Ishikawa (cell line): Measurements from ENCODE around the gene RAI14.

Experiments
- CEBPB ChIP-seq: IDR thresholded peaks from 2 replicates; pipeline ENCODE4 v1.6.1; 2012
- CREB1 ChIP-seq: IDR thresholded peaks from 2 replicates; pipeline ENCODE4 v1.6.1; 2012; ENCODE audit warnings: low read depth
- EGR1 ChIP-seq: IDR thresholded peaks from 2 replicates; pipeline ENCODE4 v1.6.1; 2012
- EP300 ChIP-seq: IDR thresholded peaks from 2 replicates; pipeline ENCODE4 v1.6.1; 2012; ENCODE audit warnings: borderline replicate concordance
- FOXM1 ChIP-seq: IDR thresholded peaks from 2 replicates; pipeline ENCODE4 v1.6.1; 2012; ENCODE audit warnings: low read depth, borderline replicate concordance
- MAX ChIP-seq: IDR thresholded peaks from 2 replicates; pipeline ENCODE4 v1.6.1; 2012
- NFIC ChIP-seq: IDR thresholded peaks from 2 replicates; pipeline ENCODE4 v1.6.1; 2012
- RAD21 ChIP-seq: IDR thresholded peaks from 2 replicates; pipeline ENCODE4 v1.6.1; 2012; ENCODE audit warnings: low read depth
- REST ChIP-seq: IDR thresholded peaks from 2 replicates; pipeline ENCODE4 v1.6.1; 2012; ENCODE audit warnings: low read depth, mild to moderate bottlenecking
- TAF1 ChIP-seq: IDR thresholded peaks from 2 replicates; pipeline ENCODE4 v1.6.1; 2012; ENCODE audit warnings: low read depth, mild to moderate bottlenecking
- TCF12 ChIP-seq: IDR thresholded peaks from 2 replicates; pipeline ENCODE4 v1.6.1; 2012; ENCODE audit warnings: low read depth
- TEAD4 ChIP-seq: IDR thresholded peaks from 2 replicates; pipeline ENCODE4 v1.6.1; 2012
- YY1 ChIP-seq: IDR thresholded peaks from 2 replicates; pipeline ENCODE4 v1.6.1; 2012; ENCODE audit warnings: low read depth
- ZBTB7A ChIP-seq: IDR thresholded peaks from 2 replicates; pipeline ENCODE4 v1.6.1; 2012; ENCODE audit warnings: low read depth
- TF ChIP-seq, protein P1 (sequence below): IDR thresholded peaks from 2 replicates; pipeline ENCODE4 v1.6.1; 2012

RAI14 gene

DNA sequence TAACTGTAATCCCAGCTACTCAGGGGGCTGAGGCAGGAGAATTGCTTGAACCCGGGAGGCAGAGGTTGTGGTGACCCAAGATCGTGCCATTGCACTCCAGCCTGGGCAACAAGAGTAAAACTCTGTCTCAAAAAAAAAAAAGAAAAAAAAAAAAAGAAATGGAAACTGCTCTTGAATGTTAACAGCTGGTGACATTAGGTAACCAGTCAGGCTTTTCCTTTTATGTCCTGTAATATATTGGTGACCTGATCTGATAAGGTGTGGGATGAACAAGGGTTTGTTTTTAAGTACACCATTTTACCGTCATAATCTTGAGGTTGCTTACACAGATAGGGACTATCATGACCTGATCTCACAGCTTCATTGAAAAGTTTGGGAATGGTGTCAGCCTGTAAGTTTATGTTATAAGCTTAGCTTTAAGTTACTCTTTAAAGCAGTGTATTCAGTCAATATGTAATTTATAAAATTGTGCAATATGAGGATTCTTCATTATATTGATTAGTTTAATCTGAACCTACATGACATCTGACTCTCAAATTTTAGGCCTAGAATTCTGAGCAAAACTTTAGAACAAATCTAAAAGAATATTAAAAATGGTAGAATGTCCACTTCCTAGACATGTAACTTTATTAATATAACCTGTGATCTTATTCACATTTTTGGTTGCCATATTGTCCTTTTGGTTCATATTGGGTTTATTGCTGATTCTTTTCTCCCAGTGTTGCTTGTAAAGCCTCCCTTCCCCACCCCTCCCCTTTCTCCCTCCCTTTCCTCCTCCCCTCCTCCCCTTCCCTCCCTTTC is 41.4 kb downstream of the RAI14 start:
- TF ChIP-seq TEAD4 (no peak), CREB1 (no peak), TCF12 (no peak), CEBPB (no peak), FOXM1 (no peak), EP300 (no peak), NFIC (no peak), TAF1 (no peak), EGR1 (no peak), ZBTB7A (no peak), RAD21 (no peak), MAX (no peak), REST (no peak), YY1 (no peak)
- TF ChIP-seq, protein P1, sequence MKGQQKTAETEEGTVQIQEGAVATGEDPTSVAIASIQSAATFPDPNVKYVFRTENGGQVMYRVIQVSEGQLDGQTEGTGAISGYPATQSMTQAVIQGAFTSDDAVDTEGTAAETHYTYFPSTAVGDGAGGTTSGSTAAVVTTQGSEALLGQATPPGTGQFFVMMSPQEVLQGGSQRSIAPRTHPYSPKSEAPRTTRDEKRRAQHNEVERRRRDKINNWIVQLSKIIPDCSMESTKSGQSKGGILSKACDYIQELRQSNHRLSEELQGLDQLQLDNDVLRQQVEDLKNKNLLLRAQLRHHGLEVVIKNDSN = no peak

DNA sequence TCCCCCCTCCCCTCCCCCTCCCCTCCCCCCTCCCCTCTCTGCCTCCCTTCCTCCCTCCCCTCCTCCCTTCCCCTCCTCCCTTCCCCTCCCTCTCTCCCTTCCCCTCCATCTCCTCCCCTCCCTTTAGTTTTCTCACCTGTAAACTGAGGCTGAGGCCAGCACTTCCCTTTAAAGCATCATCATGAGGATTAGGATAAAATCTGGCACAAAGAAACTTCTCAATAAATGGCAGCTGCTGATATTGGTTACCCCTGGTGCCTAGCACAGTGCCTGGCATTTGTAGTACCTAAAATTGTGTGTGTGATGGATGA is 41.9 kb downstream of the RAI14 start:
- no peak for TF ChIP-seq EGR1
- TF ChIP-seq ZBTB7A = no peak
- TF ChIP-seq FOXM1 = no peak
- TF ChIP-seq RAD21 = no peak
- no peak for TF ChIP-seq REST
- no peak for TF ChIP-seq CREB1
- no peak for TF ChIP-seq MAX
- no peak for TF ChIP-seq TAF1
- no peak for TF ChIP-seq TCF12
- no peak for TF ChIP-seq CEBPB
- TF ChIP-seq NFIC = no peak
- TF ChIP-seq YY1 = no peak
- no peak for TF ChIP-seq TEAD4
- TF ChIP-seq, protein P1 = no peak
- TF ChIP-seq EP300 = no peak

DNA sequence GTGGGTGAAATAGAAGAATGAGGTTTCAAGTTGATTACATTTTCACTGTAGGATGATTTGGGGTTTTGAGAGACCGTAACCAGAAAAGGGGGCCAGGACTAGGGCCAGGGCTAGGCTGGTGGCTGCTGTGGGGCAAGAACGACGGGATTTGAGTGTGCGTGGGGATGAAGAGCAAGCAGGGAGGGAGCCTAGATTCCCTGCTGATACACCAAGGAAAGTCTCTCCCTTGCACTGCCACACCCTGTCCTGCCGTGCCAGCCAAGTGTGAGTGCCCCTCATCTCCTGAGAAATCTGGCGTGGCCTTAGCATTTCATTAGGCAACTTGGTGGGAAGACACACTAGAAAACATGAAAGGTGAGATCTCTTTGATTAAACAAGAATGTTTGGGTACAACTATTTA is 42.6 kb downstream of the RAI14 start:
- TF ChIP-seq CREB1 = no peak
- no peak for TF ChIP-seq TAF1

GRCh38 chr5:34699155-34700077 is 43.3 kb downstream of the RAI14 start:
- peak; percentile 37; the same call in 1 of the 2 replicates for TF ChIP-seq TEAD4
- TF ChIP-seq EGR1 = no peak

DNA sequence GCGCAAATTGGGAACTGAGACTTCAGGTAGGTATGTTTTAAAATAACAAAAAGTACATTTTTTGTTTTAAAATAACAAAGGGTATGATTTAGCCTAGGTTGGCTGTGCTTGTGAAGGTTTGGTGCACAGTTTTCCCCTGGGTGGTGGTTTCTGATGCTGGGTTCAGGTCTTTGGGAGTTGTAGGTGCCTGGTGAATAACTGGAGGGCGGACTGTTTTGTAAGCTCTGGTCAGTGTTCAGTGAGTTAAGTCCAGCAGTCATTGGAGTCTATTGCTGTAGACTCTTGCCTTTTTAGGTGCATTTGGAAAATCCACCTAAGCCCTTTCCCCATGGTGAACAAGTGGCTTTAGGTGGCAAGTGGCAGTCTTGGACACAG is 43.9 kb downstream of the RAI14 start:
- TF ChIP-seq TEAD4 (no peak), TAF1 (no peak), NFIC (no peak), REST (no peak), CREB1 (no peak), FOXM1 (no peak), MAX (no peak), RAD21 (no peak), TCF12 (no peak), EGR1 (no peak), ZBTB7A (no peak), YY1 (no peak), CEBPB (no peak), EP300 (no peak)
- TF ChIP-seq, protein P1 = no peak
